SK-N-SH (cell line): ENCODE measurements around the gene CCDC171. TPM values are rescaled to one million over a fixed set of nuclear protein-coding genes. Genes with fewer than 3 reads are reported as not detected.

ENCODE experiments used
- CTCF ChIA-PET: fragments of 300-600, 350-600 bp; formaldehyde crosslinking; extraction: SDS; loops from one replicate; lab custom pipeline; 2021; lab: Yijun Ruan, JAX
- POLR2A ChIA-PET: fragments of 350-600 bp; sonication (Branson Sonifier 250); formaldehyde crosslinking; extraction: SDS; loops from one replicate; lab custom pipeline; 2020; ENCODE audit warnings: antibody characterized with exemption, inconsistent platforms; lab: Yijun Ruan, JAX
- DNase-seq: peaks from one replicate; pipeline ENCODE4 v3.0.0; 2012
- H2AFZ ChIP-seq: fragments of 200-600 bp; sonication (generic); 2 replicates; pipeline ENCODE4 v1.8.1; 2016; ENCODE audit warnings: antibody characterized with exemption, mild to moderate bottlenecking, low read depth
- H3F3A ChIP-seq: fragments of 200-600 bp; sonication (generic); replicated peaks from 2 replicates; pipeline ENCODE3; 2016; ENCODE audit warnings: antibody characterized with exemption, mild to moderate bottlenecking; ENCODE audit not compliant: insufficient read depth
- H3K27ac ChIP-seq, 2 experiments: fragments of 200-500 bp in 1 of 2; fragments of 200-600 bp in 1 of 2; sonication (Bioruptor generic) in 1 of 2; sonication (generic), shearing (Covaris generic) in 1 of 2; 2 replicates each; pipeline versions ENCODE4 v1.5.1 to v1.6.1; 2014 to 2016; ENCODE audit warnings: low read depth in 2 of 2, inconsistent platforms in 1 of 2, low read length in 1 of 2, mild to moderate bottlenecking in 1 of 2, mixed read lengths in 1 of 2
- H3K27me3 ChIP-seq: fragments of 200-600 bp; sonication (generic), shearing (Covaris generic); 2 replicates; pipeline ENCODE4 v1.6.1; 2016; ENCODE audit warnings: mixed run types; ENCODE audit not compliant: insufficient read depth
- H3K36me3 ChIP-seq, 2 experiments: fragments of 200-500 bp in 1 of 2; fragments of 200-600 bp in 1 of 2; sonication (Bioruptor generic) in 1 of 2; sonication (generic) in 1 of 2; replicated peaks in 1 of 2; 2 replicates each; pipeline versions ENCODE3 to v1.5.1; 2014 to 2016; ENCODE audit warnings: low read length in 1 of 2, mild to moderate bottlenecking in 1 of 2; ENCODE audit not compliant: insufficient read depth in 2 of 2, control insufficient read depth in 1 of 2
- H3K4me1 ChIP-seq, 2 experiments: fragments of 200-500 bp in 1 of 2; fragments of 200-600 bp in 1 of 2; sonication (Bioruptor generic) in 1 of 2; sonication (generic), shearing (Covaris generic) in 1 of 2; 2 replicates each; pipeline versions ENCODE4 v1.5.1 to v1.6.1; 2014 to 2016; ENCODE audit warnings: low read depth in 1 of 2, low read length in 1 of 2, mixed run types in 1 of 2; ENCODE audit not compliant: insufficient read depth in 2 of 2, control insufficient read depth in 1 of 2
- H3K4me2 ChIP-seq: fragments of 200-600 bp; sonication (generic), shearing (Covaris generic); 2 replicates; pipeline ENCODE4 v1.6.1; 2017; ENCODE audit warnings: mixed run types
- H3K4me3 ChIP-seq, 2 experiments: fragments of 200-500 bp in 1 of 2; fragments of 200-600 bp in 1 of 2; sonication (Bioruptor generic) in 1 of 2; sonication (generic), shearing (Covaris generic) in 1 of 2; 2 replicates each; pipeline versions ENCODE4 v1.5.1 to v1.8.1; 2014 to 2016; ENCODE audit warnings: low read depth in 2 of 2, inconsistent platforms in 1 of 2, low read length in 1 of 2, mild to moderate bottlenecking in 1 of 2, mixed read lengths in 1 of 2, moderate library complexity in 1 of 2
- H3K79me2 ChIP-seq: fragments of 200-600 bp; sonication (generic); 2 replicates; pipeline ENCODE4 v1.8.1; 2017; ENCODE audit warnings: mild to moderate bottlenecking; ENCODE audit not compliant: insufficient read depth
- H3K9ac ChIP-seq: fragments of 200-600 bp; sonication (generic); 2 replicates; pipeline ENCODE4 v1.6.1; 2017; ENCODE audit warnings: mixed run types
- H3K9me2 ChIP-seq: fragments of 200-600 bp; sonication (generic); 2 replicates; pipeline ENCODE4 v1.6.1; 2017; ENCODE audit warnings: mixed run types
- H3K9me3 ChIP-seq: fragments of 200-600 bp; sonication (generic); 2 replicates; pipeline ENCODE4 v1.6.1; 2017; ENCODE audit warnings: mixed run types, mild to moderate bottlenecking, moderate library complexity
- H4K20me1 ChIP-seq: fragments of 200-600 bp; sonication (generic); 2 replicates; pipeline ENCODE4 v1.6.1; 2017; ENCODE audit warnings: mild to moderate bottlenecking, mixed run types; ENCODE audit not compliant: insufficient read depth
- CHD2 ChIP-seq: fragments of 150-350 bp; IDR thresholded peaks from 2 replicates; pipeline ENCODE4 v1.6.1; 2018; ENCODE audit warnings: low read length; ENCODE audit not compliant: partially characterized antibody
- EZH2phosphoT487 ChIP-seq: fragments of 200-600 bp; sonication (generic); IDR thresholded peaks from 2 replicates; pipeline ENCODE4 v1.6.1; 2017; ENCODE audit warnings: low read depth, mixed run types, mild to moderate bottlenecking, antibody characterized with exemption, moderate library complexity, borderline replicate concordance
- POLR2AphosphoS5 ChIP-seq: IDR thresholded peaks from 2 replicates; pipeline ENCODE4 v1.6.1; 2012; ENCODE audit warnings: low read depth, low read length
- REST ChIP-seq: IDR thresholded peaks from 2 replicates; pipeline ENCODE4 v1.6.1; 2012; ENCODE audit warnings: mild to moderate bottlenecking, low read depth, low read length, moderate library complexity
- RXRA ChIP-seq: IDR thresholded peaks from 2 replicates; pipeline ENCODE4 v1.4.0; 2012; ENCODE audit warnings: low read depth, mild to moderate bottlenecking, borderline replicate concordance
- TAF1 ChIP-seq: IDR thresholded peaks from 2 replicates; pipeline ENCODE4 v1.6.1; 2012; ENCODE audit warnings: low read depth, mild to moderate bottlenecking, low read length, moderate library complexity, borderline replicate concordance
- TCF12 ChIP-seq: IDR thresholded peaks from 2 replicates; pipeline ENCODE4 v1.4.0; 2012
- ZBTB33 ChIP-seq: IDR thresholded peaks from 2 replicates; pipeline ENCODE4 v1.4.0; 2012; ENCODE audit warnings: low read depth, borderline replicate concordance
- WGBS: methylation state at CpG from one replicate; pipeline ENCODE4 v1.1.6; 2017; ENCODE audit warnings: low lambda C conversion rate; 5-methylcytosine and 5-hydroxymethylcytosine counted together
- polyA plus RNA-seq, 3 experiments: library from polyadenylated mRNA; depleted of rRNA; stranded (reverse); fragments of >200 nt; gene quantifications; 2 replicates each; pipeline ENCODE4 v1.2.3, GENCODE V29; 2012
- TF ChIP-seq, protein P1 (sequence below): fragments of 200-600 bp; sonication (generic); IDR thresholded peaks from 2 replicates; pipeline ENCODE4 v1.6.1; 2017; ENCODE audit warnings: antibody characterized with exemption, mild to moderate bottlenecking, moderate library complexity

The CCDC171 gene
- polyA plus RNA-seq, 1 of the 3 experiments (the other 2 are of a cell fraction): 0.54 TPM

GRCh38 chr9:15846611-15847010, 293.8 kb downstream of the CCDC171 start:
- peaks cover 0 to 5% of the 10 kb centered on the region in 2 experiments for H3K36me3 ChIP-seq
- no peaks in the 10 kb centered on the region for H3K9me2 ChIP-seq
- H3K9me3 ChIP-seq: no peaks in the 10 kb centered on the region
- H3K27ac ChIP-seq: no peak overlapping the region
- ChIA-PET CTCF (no interaction called here), POLR2A (no interaction called here)
- no peaks in the 10 kb centered on the region for H4K20me1 ChIP-seq
- no peaks in the 10 kb centered on the region for H3K79me2 ChIP-seq
- H3F3A ChIP-seq: no peaks in the 10 kb centered on the region
- H3K27me3 ChIP-seq: no peaks in the 10 kb centered on the region
- H2AFZ ChIP-seq: no peak overlapping the region
- no peak overlapping the region for H3K4me2 ChIP-seq
- TF ChIP-seq ZBTB33 (no peak), TAF1 (no peak), CHD2 (no peak), TCF12 (no peak), POLR2AphosphoS5 (no peak), RXRA (no peak), EZH2phosphoT487 (no peak), REST (no peak)
- TF ChIP-seq, protein P1, sequence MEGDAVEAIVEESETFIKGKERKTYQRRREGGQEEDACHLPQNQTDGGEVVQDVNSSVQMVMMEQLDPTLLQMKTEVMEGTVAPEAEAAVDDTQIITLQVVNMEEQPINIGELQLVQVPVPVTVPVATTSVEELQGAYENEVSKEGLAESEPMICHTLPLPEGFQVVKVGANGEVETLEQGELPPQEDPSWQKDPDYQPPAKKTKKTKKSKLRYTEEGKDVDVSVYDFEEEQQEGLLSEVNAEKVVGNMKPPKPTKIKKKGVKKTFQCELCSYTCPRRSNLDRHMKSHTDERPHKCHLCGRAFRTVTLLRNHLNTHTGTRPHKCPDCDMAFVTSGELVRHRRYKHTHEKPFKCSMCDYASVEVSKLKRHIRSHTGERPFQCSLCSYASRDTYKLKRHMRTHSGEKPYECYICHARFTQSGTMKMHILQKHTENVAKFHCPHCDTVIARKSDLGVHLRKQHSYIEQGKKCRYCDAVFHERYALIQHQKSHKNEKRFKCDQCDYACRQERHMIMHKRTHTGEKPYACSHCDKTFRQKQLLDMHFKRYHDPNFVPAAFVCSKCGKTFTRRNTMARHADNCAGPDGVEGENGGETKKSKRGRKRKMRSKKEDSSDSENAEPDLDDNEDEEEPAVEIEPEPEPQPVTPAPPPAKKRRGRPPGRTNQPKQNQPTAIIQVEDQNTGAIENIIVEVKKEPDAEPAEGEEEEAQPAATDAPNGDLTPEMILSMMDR: no peak
- no peak overlapping the region for H3K4me3 ChIP-seq
- 94% methylated on average over 6 of the region's 6 CpGs for WGBS
- no peak overlapping the region for H3K9ac ChIP-seq
- no peak for DNase-seq
- no peaks in the 10 kb centered on the region; a peak in 1 of 4 replicates for H3K4me1 ChIP-seq
